NT2/D1 (cell line): ENCODE data around the gene MAP2K2.

Source experiments
- SUZ12 ChIP-seq: IDR thresholded peaks from 2 replicates; pipeline ENCODE4 v1.6.1; 2011; ENCODE audit not compliant: insufficient read length, insufficient read depth; ENCODE audit errors: extremely low read depth
- YY1 ChIP-seq: IDR thresholded peaks from 2 replicates; pipeline ENCODE4 v1.6.1; 2011; ENCODE audit not compliant: insufficient read length, insufficient read depth

DNA sequence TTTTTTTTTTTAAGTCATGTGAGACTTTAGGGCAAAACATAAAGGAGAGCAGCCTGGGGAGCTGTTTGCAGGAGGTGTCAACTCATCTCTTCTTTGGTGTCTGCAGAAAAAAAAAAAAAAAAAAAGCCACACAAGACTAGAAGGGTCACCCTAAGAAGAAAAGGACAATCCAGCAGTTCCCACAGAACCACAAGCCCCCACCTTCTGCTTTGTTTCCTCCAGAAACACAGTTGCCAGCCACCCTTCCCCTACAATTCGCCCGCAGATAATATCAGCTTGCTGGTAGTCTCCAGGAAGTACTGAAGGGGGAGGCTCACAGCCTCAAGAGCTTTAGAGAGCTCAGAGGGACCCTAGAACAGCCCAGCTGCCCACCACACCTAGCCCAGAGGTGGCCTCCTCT is 34.9 kb downstream of the MAP2K2 start:
- TF ChIP-seq SUZ12 (no peak), YY1 (no peak)
